Erythroblast (primary cell): ENCODE measurements around the gene WNT4.

ENCODE experiments used
- GATA1 ChIP-seq: IDR thresholded peaks from 2 replicates; pipeline ENCODE4 v1.6.1; 2011; ENCODE audit warnings: low read depth, mild to moderate bottlenecking, control low read depth, low read length, moderate library complexity
- POLR2A ChIP-seq: IDR thresholded peaks from 2 replicates; pipeline ENCODE4 v1.6.1; 2011; ENCODE audit warnings: mild to moderate bottlenecking, low read length

DNA sequence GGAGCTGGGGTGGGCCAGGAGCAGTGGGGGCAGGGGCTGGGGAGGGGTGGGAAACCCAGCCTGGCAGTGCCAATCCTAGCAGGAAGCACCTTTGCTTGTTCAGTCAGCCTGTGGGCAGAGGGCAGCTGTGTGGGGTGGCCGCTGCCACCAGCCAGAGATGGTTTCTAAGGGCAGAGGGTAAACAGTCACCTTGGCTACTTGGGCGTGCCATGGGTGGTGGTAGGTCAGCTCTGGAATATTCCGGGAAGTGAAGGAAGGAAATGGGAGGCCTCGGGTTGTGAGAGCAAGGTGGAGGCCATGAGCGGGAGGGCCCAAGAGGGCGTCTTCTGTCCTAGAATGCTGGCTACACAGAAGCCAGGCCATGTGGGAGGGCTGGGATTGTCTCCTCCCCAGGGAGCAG, 20.7 kb upstream of the WNT4 start:
- TF ChIP-seq POLR2A (no peak), GATA1 (no peak)
